H9 (cell line): ENCODE results near the gene SLC15A3. TPM values are rescaled to one million over a fixed set of nuclear protein-coding genes. Genes with fewer than 3 reads are reported as not detected.

ENCODE experiments used
- DNase-seq: peaks from one replicate; pipeline ENCODE4 v3.0.0-alpha.2; 2017
- H2AFZ ChIP-seq: one replicate; pipeline ENCODE4 v1.6.1; 2013; ENCODE audit warnings: mild to moderate bottlenecking, low read length, control low read depth, moderate library complexity
- H2AK5ac ChIP-seq: 2 replicates; pipeline ENCODE4 v1.6.1; 2013; ENCODE audit warnings: low read length, control low read depth, mixed read lengths; ENCODE audit not compliant: insufficient read length
- H2BK120ac ChIP-seq: one replicate; pipeline ENCODE4 v1.6.1; 2013; ENCODE audit warnings: low read depth, mild to moderate bottlenecking, low read length, control low read depth, inconsistent platforms; ENCODE audit not compliant: poor library complexity, severe bottlenecking
- H2BK12ac ChIP-seq: 2 replicates; pipeline ENCODE4 v1.6.1; 2013; ENCODE audit warnings: low read length, control low read depth, mixed read lengths, low read depth; ENCODE audit not compliant: insufficient read length
- H2BK15ac ChIP-seq: 2 replicates; pipeline ENCODE4 v1.6.1; 2013; ENCODE audit warnings: low read depth, low read length, control low read depth
- H2BK20ac ChIP-seq: one replicate; pipeline ENCODE4 v1.6.1; 2013; ENCODE audit warnings: low read depth, mild to moderate bottlenecking, low read length, control low read depth, inconsistent platforms; ENCODE audit not compliant: poor library complexity, severe bottlenecking
- H2BK5ac ChIP-seq: 2 replicates; pipeline ENCODE4 v1.6.1; 2013; ENCODE audit warnings: low read length, control low read depth, mixed read lengths; ENCODE audit not compliant: insufficient read length
- H3K14ac ChIP-seq: 2 replicates; pipeline ENCODE4 v1.6.1; 2013; ENCODE audit warnings: low read length, control low read depth; ENCODE audit not compliant: insufficient read depth
- H3K18ac ChIP-seq: 2 replicates; pipeline ENCODE4 v1.6.1; 2013; ENCODE audit warnings: low read depth, mild to moderate bottlenecking, mixed read lengths, low read length, control low read depth; ENCODE audit not compliant: insufficient read length
- H3K23ac ChIP-seq: 2 replicates; pipeline ENCODE4 v1.6.1; 2013; ENCODE audit warnings: low read length, control low read depth, mixed read lengths, low read depth; ENCODE audit not compliant: insufficient read length
- H3K23me2 ChIP-seq: 2 replicates; pipeline ENCODE4 v1.6.1; 2013; ENCODE audit warnings: low read depth, mild to moderate bottlenecking, mixed read lengths, low read length, control low read depth; ENCODE audit not compliant: insufficient read length, poor library complexity, severe bottlenecking
- H3K27ac ChIP-seq: 2 replicates; pipeline ENCODE4 v1.5.1; 2013; ENCODE audit warnings: low read length, control low read depth, mixed read lengths, low read depth; ENCODE audit not compliant: insufficient read length
- H3K27me3 ChIP-seq: 2 replicates; pipeline ENCODE4 v1.6.1; 2013; ENCODE audit warnings: low read length, control low read depth, inconsistent platforms; ENCODE audit not compliant: insufficient read depth
- H3K4ac ChIP-seq: 2 replicates; pipeline ENCODE4 v1.6.1; 2013; ENCODE audit warnings: low read depth, mild to moderate bottlenecking, control low read depth, inconsistent platforms, low read length, moderate library complexity
- H3K4me1 ChIP-seq: 2 replicates; pipeline ENCODE4 v1.6.1; 2013; ENCODE audit warnings: low read length, control low read depth, inconsistent platforms; ENCODE audit not compliant: insufficient read depth
- H3K4me2 ChIP-seq: 2 replicates; pipeline ENCODE4 v1.6.1; 2013; ENCODE audit warnings: low read length, control low read depth, mixed read lengths; ENCODE audit not compliant: insufficient read length, insufficient read depth
- H3K56ac ChIP-seq: 2 replicates; pipeline ENCODE4 v1.6.1; 2013; ENCODE audit warnings: low read depth, mild to moderate bottlenecking, mixed read lengths, low read length, control low read depth; ENCODE audit not compliant: insufficient read length
- H3K79me1 ChIP-seq: 2 replicates; pipeline ENCODE4 v1.6.1; 2013; ENCODE audit warnings: low read depth, mild to moderate bottlenecking, moderate library complexity, low read length, control low read depth, inconsistent platforms; ENCODE audit not compliant: insufficient read depth, poor library complexity, severe bottlenecking
- H3K79me2 ChIP-seq: 2 replicates; pipeline ENCODE4 v1.6.1; 2013; ENCODE audit warnings: low read length, control low read depth, inconsistent platforms; ENCODE audit not compliant: insufficient read depth
- H3K9ac ChIP-seq: 2 replicates; pipeline ENCODE4 v1.6.1; 2013; ENCODE audit warnings: low read length, control low read depth, mixed read lengths; ENCODE audit not compliant: insufficient read length; ENCODE audit errors: extremely low read depth
- H3K9me3 ChIP-seq: one replicate; pipeline ENCODE4 v1.6.1; 2013; ENCODE audit warnings: low read depth, low read length, inconsistent platforms; ENCODE audit not compliant: control insufficient read depth
- H3T11ph ChIP-seq: one replicate; pipeline ENCODE4 v1.6.1; 2013; ENCODE audit warnings: mild to moderate bottlenecking, low read length, control low read depth, inconsistent platforms
- H4K20me1 ChIP-seq: one replicate; pipeline ENCODE4 v1.6.1; 2013; ENCODE audit not compliant: control insufficient read depth, insufficient read length, insufficient read depth
- H4K5ac ChIP-seq: 2 replicates; pipeline ENCODE4 v1.6.1; 2013; ENCODE audit warnings: low read depth, mild to moderate bottlenecking, mixed read lengths, low read length, control low read depth; ENCODE audit not compliant: insufficient read length
- H4K8ac ChIP-seq: replicated peaks from 2 replicates; pipeline ENCODE4 v1.6.1; 2013; ENCODE audit warnings: low read length, control low read depth, mixed read lengths, low read depth; ENCODE audit not compliant: insufficient read length
- H4K91ac ChIP-seq: 2 replicates; pipeline ENCODE4 v1.6.1; 2013; ENCODE audit warnings: low read depth, mild to moderate bottlenecking, moderate library complexity, mixed read lengths, low read length, control low read depth; ENCODE audit not compliant: insufficient read length
- H3K27ac Mint-ChIP-seq, 3 experiments: 2 replicates in 2 of 3; 3 replicates in 1 of 3; pipeline ENCODE4 v1.8.0; 2020 to 2021; ENCODE audit warnings: mixed read lengths in 3 of 3, mild to moderate bottlenecking in 1 of 3, moderate library complexity in 1 of 3
- H3K27me3 Mint-ChIP-seq: 2 replicates; pipeline ENCODE4 v1.8.0; 2021; ENCODE audit warnings: low read depth, mild to moderate bottlenecking, moderate library complexity, mixed read lengths
- H3K36me3 Mint-ChIP-seq, 3 experiments: 2 replicates in 2 of 3; 3 replicates in 1 of 3; pipeline ENCODE4 v1.8.0; 2020 to 2021; ENCODE audit warnings: low read depth in 3 of 3, mixed read lengths in 3 of 3; ENCODE audit not compliant: insufficient read depth in 1 of 3
- H3K4me1 Mint-ChIP-seq, 2 experiments: 2 replicates each; pipeline ENCODE4 v1.8.0; 2020; ENCODE audit warnings: mixed read lengths in 2 of 2
- H3K4me3 Mint-ChIP-seq, 2 experiments: 2 replicates in 1 of 2; 3 replicates in 1 of 2; pipeline ENCODE4 v1.8.0; 2020 to 2021; ENCODE audit warnings: mild to moderate bottlenecking in 2 of 2, mixed read lengths in 2 of 2, moderate library complexity in 1 of 2
- H3K9me3 Mint-ChIP-seq, 2 experiments: 2 replicates in 1 of 2; 3 replicates in 1 of 2; pipeline ENCODE4 v1.8.0; 2020; ENCODE audit warnings: mild to moderate bottlenecking in 2 of 2, mixed read lengths in 2 of 2, moderate library complexity in 1 of 2
- WGBS: extraction: QIAGEN DNeasy Blood & Tissue Kit; methylation state at CpG from one replicate; pipeline ENCODE4 v1.1.7; 2013; ENCODE audit warnings: missing lambda C conversion rate, low lambda C conversion rate, mixed read lengths; ENCODE audit not compliant: insufficient read length; ENCODE audit errors: extremely low coverage; 5-methylcytosine and 5-hydroxymethylcytosine counted together
- total RNA-seq: library from RNA; stranded (reverse); gene quantifications from 2 replicates; pipeline ENCODE4 v1.2.1, GENCODE V29; 2021
- TF ChIP-seq, protein P1 (sequence below): fragments of 200-600 bp; sonication (generic); conservative IDR thresholded peaks from 3 replicates; pipeline ENCODE4 v1.8.0; 2021; ENCODE audit warnings: antibody characterized with exemption, mild to moderate bottlenecking

SLC15A3 gene
- total RNA-seq, 1 experiment from 2014 or later: 7.0 TPM

DNA sequence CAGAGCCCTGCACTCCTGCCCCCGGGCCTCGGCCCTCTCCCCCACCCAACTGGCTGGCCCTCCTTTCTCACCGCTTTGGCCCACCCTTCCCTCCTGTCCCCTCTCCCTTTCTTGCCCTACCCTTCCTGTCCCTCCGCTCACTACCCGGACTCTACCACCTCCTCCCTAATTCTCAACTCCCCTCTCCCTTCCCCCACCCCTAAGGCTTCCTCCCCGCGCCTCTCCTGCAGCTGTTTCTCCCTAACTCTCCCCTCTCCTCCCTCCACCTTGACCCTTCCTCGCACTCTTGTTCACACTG lies 421 bp downstream of the SLC15A3 start:
- Mint-ChIP-seq H3K27me3 (peaks cover 48% of the 10 kb centered on the region), H3K36me3 (no peaks in the 10 kb centered on the region; a peak in 1 of 7 replicates), H3K4me3 (peak overlapping the region; percentile 51 to 81), H3K9me3 (no peaks in the 10 kb centered on the region), H3K27ac (peak overlapping the region in 1 of 3 experiments; percentile 72; a peak in 1 of 7 replicates), H3K4me1 (peaks cover 33 to 40% of the 10 kb centered on the region in 2 experiments)
- no peaks in the 10 kb centered on the region for H3K4me1 ChIP-seq
- H2BK120ac ChIP-seq: no peak overlapping the region
- no CpG with 5 or more reads among the region's 8 CpGs for WGBS
- no peak overlapping the region for H2AK5ac ChIP-seq
- peak overlapping the region; percentile 74 for H3K14ac ChIP-seq
- DNase-seq: peak; percentile 53
- peak overlapping the region; percentile 77 for H3K18ac ChIP-seq
- H3K23me2 ChIP-seq: peaks cover 15% of the 10 kb centered on the region
- H4K8ac ChIP-seq: no peak overlapping the region
- H3T11ph ChIP-seq: no peak overlapping the region
- no peak overlapping the region for H2BK20ac ChIP-seq
- H3K4ac ChIP-seq: no peak overlapping the region
- no peak overlapping the region for H2BK15ac ChIP-seq
- no peak overlapping the region for H2AFZ ChIP-seq
- peak overlapping the region; percentile 61 for H3K4me2 ChIP-seq
- H3K27ac ChIP-seq: no peak overlapping the region
- H4K5ac ChIP-seq: no peak overlapping the region
- H3K56ac ChIP-seq: no peak overlapping the region
- H2BK12ac ChIP-seq: no peak overlapping the region
- H3K79me2 ChIP-seq: no peaks in the 10 kb centered on the region
- no peaks in the 10 kb centered on the region for H4K20me1 ChIP-seq
- peak overlapping the region; percentile 1 for H3K9ac ChIP-seq
- H3K9me3 ChIP-seq: no peaks in the 10 kb centered on the region
- no peaks in the 10 kb centered on the region; the same call in 1 of the 2 replicates for H3K27me3 ChIP-seq
- no peak overlapping the region for H3K23ac ChIP-seq
- TF ChIP-seq, protein P1, sequence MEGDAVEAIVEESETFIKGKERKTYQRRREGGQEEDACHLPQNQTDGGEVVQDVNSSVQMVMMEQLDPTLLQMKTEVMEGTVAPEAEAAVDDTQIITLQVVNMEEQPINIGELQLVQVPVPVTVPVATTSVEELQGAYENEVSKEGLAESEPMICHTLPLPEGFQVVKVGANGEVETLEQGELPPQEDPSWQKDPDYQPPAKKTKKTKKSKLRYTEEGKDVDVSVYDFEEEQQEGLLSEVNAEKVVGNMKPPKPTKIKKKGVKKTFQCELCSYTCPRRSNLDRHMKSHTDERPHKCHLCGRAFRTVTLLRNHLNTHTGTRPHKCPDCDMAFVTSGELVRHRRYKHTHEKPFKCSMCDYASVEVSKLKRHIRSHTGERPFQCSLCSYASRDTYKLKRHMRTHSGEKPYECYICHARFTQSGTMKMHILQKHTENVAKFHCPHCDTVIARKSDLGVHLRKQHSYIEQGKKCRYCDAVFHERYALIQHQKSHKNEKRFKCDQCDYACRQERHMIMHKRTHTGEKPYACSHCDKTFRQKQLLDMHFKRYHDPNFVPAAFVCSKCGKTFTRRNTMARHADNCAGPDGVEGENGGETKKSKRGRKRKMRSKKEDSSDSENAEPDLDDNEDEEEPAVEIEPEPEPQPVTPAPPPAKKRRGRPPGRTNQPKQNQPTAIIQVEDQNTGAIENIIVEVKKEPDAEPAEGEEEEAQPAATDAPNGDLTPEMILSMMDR: no peak
- H4K91ac ChIP-seq: no peak overlapping the region
- H2BK5ac ChIP-seq: no peak overlapping the region
- H3K79me1 ChIP-seq: no peaks in the 10 kb centered on the region
